ENCODE results near the gene SPTBN1.

GRCh38 chr2:54588244-54588899, 132.2 kb downstream of the SPTBN1 start:
- TF ChIP-seq CTCF (IDR thresholded peaks at IDR 0.05; ENCODE audit: poor library complexity) (no peak), EZH2 (IDR thresholded peaks at IDR 0.05; ENCODE audit: borderline replicate concordance) (no peak), EZH2phosphoT487 (IDR thresholded peaks at IDR 0.05; ENCODE audit: low read depth, severe bottlenecking, unreplicated experiment) (no peak)
